IPS DF 4.7 (cell line): ENCODE data around the gene ILDR2.
"Not testable (repeated sequence)": the region's sequence is repeated elsewhere in the genome, so short reads cannot be mapped to it uniquely, and the experiment has no call there.

ENCODE experiments used
- DNase-seq: peaks from one replicate; pipeline ENCODE4 v3.0.0-alpha.2; 2013; ENCODE audit warnings: low spot score; ENCODE audit errors: extremely low read depth

ILDR2 gene

GRCh38 chr1:166889776-166890175 lies 85.6 kb downstream of the ILDR2 start:
- no peak for DNase-seq

- no peak for DNase-seq
Observed at GRCh38 chr1:166888373-166889111, 86.8 kb downstream of the ILDR2 start.

- DNase-seq: no peak
Observed at GRCh38 chr1:166884971-166885370, 90.4 kb downstream of the ILDR2 start.

GRCh38 chr1:166884040-166884642 lies 91.2 kb downstream of the ILDR2 start:
- no peak for DNase-seq

- DNase-seq: no peak
Observed at GRCh38 chr1:166882893-166883292, 92.4 kb downstream of the ILDR2 start.

GRCh38 chr1:166878173-166878917 lies 97.0 kb downstream of the ILDR2 start:
- not testable (repeated sequence) for DNase-seq

GRCh38 chr1:166876540-166876838 lies 98.9 kb downstream of the ILDR2 start:
- no peak for DNase-seq

GRCh38 chr1:166875734-166876539 lies 99.4 kb downstream of the ILDR2 start, which contains the start of gene TADA1:
TSS of gene TADA1 (minus strand) at chr1:166876264. CDS start at chr1:166876233, 31 bp downstream.
- peak; percentile 95 for DNase-seq

GRCh38 chr1:166875302-166875733 lies 100.0 kb downstream of the ILDR2 start:
- DNase-seq: no peak

GRCh38 chr1:166874464-166874863 lies 100.9 kb downstream of the ILDR2 start:
- no peak for DNase-seq

- DNase-seq: no peak
Observed at GRCh38 chr1:166870584-166870983, 104.8 kb downstream of the ILDR2 start.

- no peak for DNase-seq
Observed at GRCh38 chr1:166869318-166870099, 105.8 kb downstream of the ILDR2 start.

- DNase-seq: no peak
Observed at GRCh38 chr1:166868639-166869038, 106.7 kb downstream of the ILDR2 start.

- no peak for DNase-seq
Observed at GRCh38 chr1:166865926-166866325, 109.4 kb downstream of the ILDR2 start.

GRCh38 chr1:166859597-166859996 lies 115.7 kb downstream of the ILDR2 start:
- DNase-seq: no peak

- no peak for DNase-seq
Observed at GRCh38 chr1:166858726-166859419, 116.5 kb downstream of the ILDR2 start.
